Spleen (tissue), 7 donors: ENCODE data around the gene WNT6.

ENCODE experiments used
- POLR2A ChIP-seq, 3 donors: fragments of 450-650 bp; IDR thresholded peaks; one replicate each; pipeline ENCODE4 v1.5.1; 2017; ENCODE audit warnings: antibody characterized with exemption in 3 of 3, mild to moderate bottlenecking in 1 of 3
- TF ChIP-seq, protein P1 (sequence below), 11 experiments: fragments of 200-600 bp in 7 of 11; fragments of 450-650 bp in 4 of 11; sonication (generic) in 4 of 11; IDR thresholded peaks in 8 of 11; conservative IDR thresholded peaks in 3 of 11; 1 replicate in 7 of 11; 2 replicates in 4 of 11; pipeline versions ENCODE4 v1.4.0 to v1.8.0; 2016 to 2021; ENCODE audit warnings: antibody characterized with exemption in 11 of 11, inconsistent platforms in 4 of 11, mild to moderate bottlenecking in 1 of 11
- donor health status: DM: no; HTN: no; CAD: no; lungs with moderate emphysema.
- donor health status: DM: no; HTN: no; CAD: no.
- donor health status: DM: no; HTN: no; CAD: no.

DNA sequence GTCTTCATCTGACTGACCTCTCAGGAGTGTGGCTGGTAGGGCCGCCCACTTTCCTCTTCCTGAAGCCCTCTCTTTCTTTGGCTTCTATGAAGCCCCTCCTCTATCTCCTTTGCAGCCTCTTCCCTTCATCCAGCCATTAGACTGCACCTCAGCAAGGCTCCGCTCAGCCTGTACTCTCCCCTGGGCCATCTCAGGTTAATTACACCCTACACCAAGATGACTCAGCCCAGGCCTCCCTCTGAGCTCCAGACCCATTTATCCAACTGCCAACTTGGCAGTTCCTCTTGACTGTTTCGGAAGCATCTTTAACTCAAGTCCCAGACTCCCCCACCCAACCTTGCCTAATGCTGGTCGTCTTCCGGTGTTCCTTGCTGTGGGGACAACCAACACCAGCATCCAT is 5.8 kb upstream of the WNT6 start:
- TF ChIP-seq, protein P1, sequence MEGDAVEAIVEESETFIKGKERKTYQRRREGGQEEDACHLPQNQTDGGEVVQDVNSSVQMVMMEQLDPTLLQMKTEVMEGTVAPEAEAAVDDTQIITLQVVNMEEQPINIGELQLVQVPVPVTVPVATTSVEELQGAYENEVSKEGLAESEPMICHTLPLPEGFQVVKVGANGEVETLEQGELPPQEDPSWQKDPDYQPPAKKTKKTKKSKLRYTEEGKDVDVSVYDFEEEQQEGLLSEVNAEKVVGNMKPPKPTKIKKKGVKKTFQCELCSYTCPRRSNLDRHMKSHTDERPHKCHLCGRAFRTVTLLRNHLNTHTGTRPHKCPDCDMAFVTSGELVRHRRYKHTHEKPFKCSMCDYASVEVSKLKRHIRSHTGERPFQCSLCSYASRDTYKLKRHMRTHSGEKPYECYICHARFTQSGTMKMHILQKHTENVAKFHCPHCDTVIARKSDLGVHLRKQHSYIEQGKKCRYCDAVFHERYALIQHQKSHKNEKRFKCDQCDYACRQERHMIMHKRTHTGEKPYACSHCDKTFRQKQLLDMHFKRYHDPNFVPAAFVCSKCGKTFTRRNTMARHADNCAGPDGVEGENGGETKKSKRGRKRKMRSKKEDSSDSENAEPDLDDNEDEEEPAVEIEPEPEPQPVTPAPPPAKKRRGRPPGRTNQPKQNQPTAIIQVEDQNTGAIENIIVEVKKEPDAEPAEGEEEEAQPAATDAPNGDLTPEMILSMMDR (IDR thresholded peaks at IDR 0.05 in 8 of 11, conservative IDR thresholded peaks at IDR 0.05 in 3 of 11) = no peak
- TF ChIP-seq POLR2A (IDR thresholded peaks at IDR 0.05) = no peak
